ENCODE results near the gene TMEM92. TPM values are rescaled to one million over a fixed set of nuclear protein-coding genes. Genes with fewer than 3 reads are reported as not detected.

The TMEM92 gene
- total and polyA plus RNA-seq, 5 donors from 2014 or later, result not detected

DNA sequence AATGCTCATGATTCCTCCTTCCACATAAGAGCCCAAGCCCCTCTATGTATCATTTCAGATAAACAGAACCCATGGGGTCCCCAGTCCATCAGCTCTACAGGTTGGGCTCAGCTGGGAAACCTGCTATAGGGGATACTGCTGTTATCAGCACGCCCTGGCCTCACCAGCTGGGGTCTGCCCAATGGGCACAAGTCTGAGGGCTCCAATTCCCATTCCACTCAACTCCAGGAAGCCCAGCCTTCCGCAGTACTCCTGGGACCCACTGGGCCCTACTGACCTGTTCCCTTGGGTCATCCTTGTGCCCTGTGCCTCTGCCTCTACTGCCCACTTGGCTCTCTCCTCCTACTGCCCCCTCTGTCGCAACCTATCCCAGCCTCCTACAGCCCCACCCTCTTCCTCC lies 55.5 kb downstream of the TMEM92 start:
- no peak for ATAC-seq (ENCODE audit: low read depth in 2 of 2)
- Mint-ChIP-seq H3K4me1 (peaks cover 0 to 4% (median 0%) of the 10 kb centered on the region in 4 donors), H3K27me3 (peaks cover 21% of the 10 kb centered on the region)

DNA sequence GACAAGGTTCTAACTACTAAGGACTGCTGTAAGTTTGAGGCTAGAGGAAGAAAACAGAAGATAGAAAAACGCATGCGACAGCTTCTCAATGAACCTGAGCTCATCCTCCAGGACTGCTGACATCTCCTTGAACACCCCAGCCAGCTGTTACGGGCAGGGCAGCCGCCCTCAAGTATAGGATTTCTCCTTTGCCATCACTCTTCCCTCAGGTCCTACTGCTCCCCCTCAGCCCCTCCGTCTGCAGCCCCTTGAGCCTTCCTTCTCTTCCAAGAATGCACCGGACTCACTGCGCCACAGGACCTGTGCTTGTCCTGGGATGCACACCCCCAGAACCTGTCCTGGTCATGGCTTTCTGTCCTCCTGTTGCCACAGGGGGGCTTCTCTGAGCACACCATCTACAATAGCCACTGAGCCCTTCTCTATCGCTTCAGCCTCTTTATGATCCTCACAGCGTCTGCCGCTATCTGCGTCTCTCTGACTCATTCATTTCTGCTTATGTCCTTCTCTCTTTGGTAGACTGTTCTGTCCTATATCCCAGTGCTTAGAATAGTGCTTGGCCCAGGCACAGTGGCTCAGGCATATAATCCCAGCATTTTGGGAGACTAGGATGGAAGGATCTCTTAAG lies 56.0 kb downstream of the TMEM92 start:
- DNase-seq (no peak), ATAC-seq (ENCODE audit: low read depth in 2 of 2) (no peak)
- no peak overlapping the region for H3K27ac Mint-ChIP-seq
- Histone ChIP-seq H3K4me1 (ENCODE audit: control insufficient read depth, insufficient read depth, low read length, poor library complexity, severe bottlenecking) (no peaks in the 10 kb centered on the region), H3K9me3 (ENCODE audit: control insufficient read depth in 2 of 2, low read length in 2 of 2) (no peaks in the 10 kb centered on the region), H3K27ac (ENCODE audit: insufficient read depth, low read length, poor library complexity, severe bottlenecking) (no peak overlapping the region), H3K27me3 (ENCODE audit: control insufficient read depth, insufficient read depth, low read length) (peaks cover 2% of the 10 kb centered on the region), H3K36me3 (ENCODE audit: control insufficient read depth, insufficient read depth, low read length) (no peaks in the 10 kb centered on the region), H3K4me3 (ENCODE audit: low read depth, low read length) (no peak overlapping the region)
- H3K36me3 Mint-ChIP-seq, result no peaks in the 10 kb centered on the region
- H3K9me3 Mint-ChIP-seq, result peaks cover 0 to 2% (median 0%) of the 10 kb centered on the region in 7 donors
- H3K4me1 Mint-ChIP-seq, result peaks cover 0 to 4% (median 0%) of the 10 kb centered on the region in 4 donors
- peaks cover 21% of the 10 kb centered on the region for H3K27me3 Mint-ChIP-seq
- H3K4me3 Mint-ChIP-seq, result no peak overlapping the region

More for the DNA sequence above, 55.5 kb downstream of the TMEM92 start:
- no peak overlapping the region for H3K27ac ChIP-seq (ENCODE audit: insufficient read depth, low read length, poor library complexity, severe bottlenecking)
- Mint-ChIP-seq H3K36me3 (no peaks in the 10 kb centered on the region), H3K27ac (no peak overlapping the region), H3K4me3 (no peak overlapping the region), H3K9me3 (peaks cover 0 to 2% (median 0%) of the 10 kb centered on the region in 7 donors)
- peaks cover 2% of the 10 kb centered on the region for H3K27me3 ChIP-seq (ENCODE audit: control insufficient read depth, insufficient read depth, low read length)
- no peak for DNase-seq
- H3K9me3 ChIP-seq (ENCODE audit: control insufficient read depth in 2 of 2, low read length in 2 of 2), result no peaks in the 10 kb centered on the region
- no peaks in the 10 kb centered on the region for H3K36me3 ChIP-seq (ENCODE audit: control insufficient read depth, insufficient read depth, low read length)
- no peaks in the 10 kb centered on the region for H3K4me1 ChIP-seq (ENCODE audit: control insufficient read depth, insufficient read depth, low read length, poor library complexity, severe bottlenecking)
- no peak overlapping the region for H3K4me3 ChIP-seq (ENCODE audit: low read depth, low read length)

Other genes with a start within 250 kb of the TMEM92 start
- gene ITGA3, start 218.4 kb upstream of the TMEM92 start, total RNA-seq, result 14.4 TPM
- gene ITGA3, start 218.4 kb upstream of the TMEM92 start, polyA plus RNA-seq, result 1 to 10 TPM; 1.7 to 3.9 (median 2.7) TPM
- 25.2 TPM for gene PDK2, start 179.1 kb upstream of the TMEM92 start, total RNA-seq
- 10 to 100 TPM; 42.1 to 65.2 (median 54.0) TPM for gene PDK2, start 179.1 kb upstream of the TMEM92 start, polyA plus RNA-seq
- 0.96 TPM for gene SAMD14, start 144.3 kb upstream of the TMEM92 start, total RNA-seq
- gene SAMD14, start 144.3 kb upstream of the TMEM92 start, polyA plus RNA-seq, result under 1 TPM in 1 of 4 donors, not detected in 3; 0.09 TPM
- gene PPP1R9B, start 123.8 kb upstream of the TMEM92 start, total RNA-seq, result 85.4 TPM
- gene PPP1R9B, start 123.8 kb upstream of the TMEM92 start, polyA plus RNA-seq, result under 1 TPM; 0.41 to 0.55 (median 0.44) TPM
- not detected for gene SGCA, start 108.5 kb upstream of the TMEM92 start, total RNA-seq
- gene SGCA, start 108.5 kb upstream of the TMEM92 start, polyA plus RNA-seq, result not detected
- gene COL1A1, start 72.8 kb upstream of the TMEM92 start, total RNA-seq, result 26.2 TPM
- gene COL1A1, start 72.8 kb upstream of the TMEM92 start, polyA plus RNA-seq, result not detected
- 15.5 TPM for gene XYLT2, start 71.7 kb downstream of the TMEM92 start, total RNA-seq
- 10 to 100 TPM in 2 of 4 donors, 1 to 10 TPM in 2; 6.2 to 15.9 (median 11.3) TPM for gene XYLT2, start 71.7 kb downstream of the TMEM92 start, polyA plus RNA-seq
- 33.5 TPM for gene MRPL27, start 98.7 kb downstream of the TMEM92 start, total RNA-seq
- 10 to 100 TPM; 61.6 to 86.7 (median 80.2) TPM for gene MRPL27, start 98.7 kb downstream of the TMEM92 start, polyA plus RNA-seq
- 0.81 TPM for gene EME1, start 98.8 kb downstream of the TMEM92 start, total RNA-seq
- 1 to 10 TPM in 1 of 4 donors, under 1 TPM in 2, not detected in 1; 0.49 to 1.5 (median 0.59) TPM for gene EME1, start 98.8 kb downstream of the TMEM92 start, polyA plus RNA-seq
- 49.9 TPM for gene LRRC59, start 123.1 kb downstream of the TMEM92 start, total RNA-seq
- 10 to 100 TPM; 17.2 to 24.0 (median 20.5) TPM for gene LRRC59, start 123.1 kb downstream of the TMEM92 start, polyA plus RNA-seq
- gene ACSF2, start 151.8 kb downstream of the TMEM92 start, total RNA-seq, result 22.2 TPM
- gene ACSF2, start 151.8 kb downstream of the TMEM92 start, polyA plus RNA-seq, result 1 to 10 TPM; 2.7 to 5.5 (median 3.4) TPM
- not detected for gene CHAD, start 194.4 kb downstream of the TMEM92 start, total RNA-seq
- not detected for gene CHAD, start 194.4 kb downstream of the TMEM92 start, polyA plus RNA-seq
- gene RSAD1, start 204.4 kb downstream of the TMEM92 start, total RNA-seq, result 45.3 TPM
- 10 to 100 TPM; 43.3 to 53.4 (median 46.1) TPM for gene RSAD1, start 204.4 kb downstream of the TMEM92 start, polyA plus RNA-seq
- 5.7 TPM for gene MYCBPAP, start 234.0 kb downstream of the TMEM92 start, total RNA-seq
- gene MYCBPAP, start 234.0 kb downstream of the TMEM92 start, polyA plus RNA-seq, result 1 to 10 TPM in 2 of 4 donors, under 1 TPM in 2; 0.50 to 1.6 (median 0.89) TPM